ENCODE measurements around the gene TMEM132C.

GRCh38 chr12:128316973-128317526 is 50.1 kb downstream of the TMEM132C start:
- TF ChIP-seq, protein P1, sequence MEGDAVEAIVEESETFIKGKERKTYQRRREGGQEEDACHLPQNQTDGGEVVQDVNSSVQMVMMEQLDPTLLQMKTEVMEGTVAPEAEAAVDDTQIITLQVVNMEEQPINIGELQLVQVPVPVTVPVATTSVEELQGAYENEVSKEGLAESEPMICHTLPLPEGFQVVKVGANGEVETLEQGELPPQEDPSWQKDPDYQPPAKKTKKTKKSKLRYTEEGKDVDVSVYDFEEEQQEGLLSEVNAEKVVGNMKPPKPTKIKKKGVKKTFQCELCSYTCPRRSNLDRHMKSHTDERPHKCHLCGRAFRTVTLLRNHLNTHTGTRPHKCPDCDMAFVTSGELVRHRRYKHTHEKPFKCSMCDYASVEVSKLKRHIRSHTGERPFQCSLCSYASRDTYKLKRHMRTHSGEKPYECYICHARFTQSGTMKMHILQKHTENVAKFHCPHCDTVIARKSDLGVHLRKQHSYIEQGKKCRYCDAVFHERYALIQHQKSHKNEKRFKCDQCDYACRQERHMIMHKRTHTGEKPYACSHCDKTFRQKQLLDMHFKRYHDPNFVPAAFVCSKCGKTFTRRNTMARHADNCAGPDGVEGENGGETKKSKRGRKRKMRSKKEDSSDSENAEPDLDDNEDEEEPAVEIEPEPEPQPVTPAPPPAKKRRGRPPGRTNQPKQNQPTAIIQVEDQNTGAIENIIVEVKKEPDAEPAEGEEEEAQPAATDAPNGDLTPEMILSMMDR (IDR thresholded peaks at IDR 0.05): no peak
- no peak for TF ChIP-seq POLR2A (IDR thresholded peaks at IDR 0.05)
